Dendritic cell treated with granulocyte-macrophage colony-stimulating factor and Interleukin-4, amounts not matched to agents 40 ng/mL and 50 ng/mL, for 4 days (primary cell): ENCODE data around the gene ALDH1A1.

Experiments used
- H3K27ac Mint-ChIP-seq: one replicate; pipeline ENCODE4 v1.8.0; 2022; ENCODE audit warnings: mild to moderate bottlenecking, mixed read lengths
- H3K27me3 Mint-ChIP-seq: one replicate; pipeline ENCODE4 v1.8.0; 2022; ENCODE audit warnings: mild to moderate bottlenecking, mixed read lengths
- H3K36me3 Mint-ChIP-seq: one replicate; pipeline ENCODE4 v1.8.0; 2022; ENCODE audit warnings: low read depth, mixed read lengths
- H3K4me1 Mint-ChIP-seq: one replicate; pipeline ENCODE4 v1.8.0; 2022; ENCODE audit warnings: low read depth, mixed read lengths
- H3K4me3 Mint-ChIP-seq: one replicate; pipeline ENCODE4 v1.8.0; 2022; ENCODE audit warnings: mild to moderate bottlenecking, moderate library complexity, mixed read lengths
- H3K9me3 Mint-ChIP-seq: one replicate; pipeline ENCODE4 v1.8.0; 2022; ENCODE audit warnings: mixed read lengths
- intact Hi-C: fragments of 100-400 bp; cut with micrococcal nuclease; formaldehyde crosslinking; loops from one replicate; pipeline ENCODE4 v1.15.0; 2022

Gene ALDH1A1

DNA sequence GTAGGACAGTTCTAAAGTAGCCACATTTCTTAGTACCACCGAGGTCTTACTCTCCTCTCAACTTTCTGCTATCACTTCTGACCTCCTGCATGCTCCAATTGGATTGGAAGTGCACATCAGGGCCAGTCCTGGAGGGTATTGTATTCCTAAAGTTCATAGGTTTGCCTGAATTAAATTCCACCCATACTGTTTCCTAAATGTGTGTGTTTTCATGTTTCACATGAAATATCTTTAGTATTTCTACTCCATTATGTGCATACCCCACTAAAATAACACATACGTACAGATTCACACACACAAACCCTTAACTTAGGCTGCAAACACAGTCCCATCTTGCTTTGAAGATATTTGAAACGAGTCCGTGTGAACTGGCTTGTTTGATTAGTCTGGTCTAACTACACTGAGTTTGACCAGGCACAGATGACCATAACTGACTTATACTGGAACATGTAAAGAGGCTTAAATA lies 24.8 kb downstream of the ALDH1A1 start:
- Mint-ChIP-seq H3K27ac (no peak overlapping the region), H3K4me1 (peaks cover 7% of the 10 kb centered on the region), H3K4me3 (no peak overlapping the region), H3K9me3 (no peaks in the 10 kb centered on the region), H3K27me3 (no peaks in the 10 kb centered on the region), H3K36me3 (no peaks in the 10 kb centered on the region)
- intact Hi-C loops = no loop called here

DNA sequence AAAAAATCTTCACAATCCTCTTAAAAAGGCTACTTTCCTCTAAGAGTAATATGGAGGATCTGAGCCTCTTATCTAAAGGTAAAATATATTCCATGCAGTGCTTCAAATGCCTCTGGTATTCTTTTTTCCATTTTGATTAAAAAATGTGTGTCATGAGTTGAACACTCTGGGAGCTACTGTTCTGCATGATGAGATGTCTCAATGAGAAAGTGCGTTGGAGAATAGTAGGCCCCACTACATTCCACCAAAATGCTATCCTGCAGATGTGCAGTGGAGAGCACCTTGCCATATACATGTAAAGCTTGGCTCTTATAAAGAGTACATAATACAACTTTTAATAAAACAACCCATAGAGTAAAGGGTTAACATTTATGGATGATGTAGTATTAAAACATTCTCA lies 26.3 kb downstream of the ALDH1A1 start:
- no peaks in the 10 kb centered on the region for H3K27me3 Mint-ChIP-seq
- no peaks in the 10 kb centered on the region for H3K36me3 Mint-ChIP-seq
- no peak overlapping the region for H3K27ac Mint-ChIP-seq
- intact Hi-C loops = no loop called here
- H3K9me3 Mint-ChIP-seq = no peaks in the 10 kb centered on the region
- H3K4me1 Mint-ChIP-seq = peaks cover 7% of the 10 kb centered on the region
- no peak overlapping the region for H3K4me3 Mint-ChIP-seq

DNA sequence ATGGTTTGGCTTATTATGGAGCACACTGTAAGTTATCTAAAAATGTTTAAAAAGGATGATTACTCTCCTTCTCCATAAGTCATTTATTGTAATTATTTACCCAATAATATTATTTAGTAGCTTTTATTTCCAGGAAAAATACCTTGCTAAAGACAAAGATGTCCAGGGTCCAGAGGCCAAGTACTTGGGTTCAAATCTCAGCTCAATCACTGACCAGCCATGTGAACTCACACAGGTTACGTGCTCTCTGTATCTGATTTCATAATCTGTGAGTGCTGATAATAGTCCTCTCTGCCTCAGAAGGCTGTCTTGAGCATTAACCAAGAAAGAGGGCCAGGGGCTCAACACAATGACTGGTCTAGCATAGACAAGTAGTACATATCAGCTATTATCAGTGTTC lies 27.0 kb downstream of the ALDH1A1 start:
- Mint-ChIP-seq H3K27me3 (no peaks in the 10 kb centered on the region), H3K4me3 (no peak overlapping the region), H3K27ac (no peak overlapping the region), H3K9me3 (no peaks in the 10 kb centered on the region), H3K4me1 (peaks cover 7% of the 10 kb centered on the region), H3K36me3 (no peaks in the 10 kb centered on the region)
- intact Hi-C loops = no loop called here

DNA sequence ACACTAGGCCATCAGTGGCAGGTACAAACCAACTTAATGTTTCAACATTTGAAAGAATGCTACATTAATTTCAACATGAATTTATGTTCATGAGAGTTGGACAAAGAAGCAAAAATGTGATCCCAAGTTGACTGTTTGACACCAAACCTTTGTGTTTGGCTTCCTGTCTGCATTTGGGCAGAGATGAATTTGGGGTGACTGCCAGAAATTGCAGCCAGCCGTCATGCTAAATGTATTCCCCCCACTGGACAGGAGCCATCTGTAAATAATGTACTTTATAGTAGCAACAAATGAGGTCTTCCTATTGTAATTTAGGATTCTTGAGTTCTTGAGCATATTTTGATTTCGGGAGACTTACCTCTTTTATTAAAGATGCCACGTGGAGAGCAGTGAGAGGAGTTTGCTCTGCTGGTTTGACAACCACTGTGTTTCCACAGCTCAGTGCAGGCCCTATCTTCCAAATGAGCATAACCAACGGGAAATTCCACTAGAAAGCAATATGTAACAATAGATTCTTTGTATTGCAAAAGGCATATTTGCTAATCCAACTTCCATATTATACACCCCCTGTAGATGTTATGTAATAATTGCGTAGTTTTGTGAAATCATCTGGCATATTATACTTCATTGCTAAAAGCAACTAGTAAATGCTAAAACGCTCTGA lies 27.6 kb downstream of the ALDH1A1 start:
- Mint-ChIP-seq H3K9me3 (no peaks in the 10 kb centered on the region), H3K4me1 (peaks cover 7% of the 10 kb centered on the region), H3K4me3 (no peak overlapping the region), H3K27ac (no peak overlapping the region), H3K36me3 (no peaks in the 10 kb centered on the region), H3K27me3 (no peaks in the 10 kb centered on the region)
- intact Hi-C loops = no loop called here

DNA sequence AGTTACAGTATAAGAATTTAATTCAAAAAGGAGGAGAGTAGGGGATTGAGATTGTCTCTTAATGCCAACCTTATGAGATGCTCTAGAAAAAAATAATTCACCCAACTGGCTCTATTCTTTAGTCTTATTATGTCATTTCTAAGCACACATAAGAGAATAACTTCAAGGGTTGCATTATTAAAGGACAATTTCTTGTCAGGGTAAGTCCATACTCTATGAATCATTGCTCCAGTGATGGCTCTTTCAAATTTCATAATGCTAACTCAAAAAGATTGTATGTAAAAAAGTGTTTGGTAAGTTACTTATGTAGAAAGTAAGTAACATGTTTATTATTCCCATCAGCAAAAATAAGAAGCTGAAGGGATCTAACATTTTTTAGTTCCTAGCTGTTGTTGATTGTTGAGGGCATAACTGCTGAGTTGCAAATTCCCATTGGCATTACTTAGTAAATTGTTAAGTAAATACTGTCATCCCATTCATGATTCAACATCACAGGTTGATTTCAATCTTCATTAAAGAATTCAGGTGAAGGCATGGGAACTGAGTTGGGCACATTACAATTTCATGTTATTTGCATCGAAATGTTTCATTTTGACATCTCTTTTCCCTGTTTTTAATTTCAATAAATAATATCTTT lies 28.6 kb downstream of the ALDH1A1 start:
- Mint-ChIP-seq H3K4me1 (peaks cover 7% of the 10 kb centered on the region), H3K4me3 (no peak overlapping the region), H3K9me3 (no peaks in the 10 kb centered on the region), H3K27me3 (no peaks in the 10 kb centered on the region), H3K36me3 (no peaks in the 10 kb centered on the region), H3K27ac (no peak overlapping the region)
- intact Hi-C loops = no loop called here

DNA sequence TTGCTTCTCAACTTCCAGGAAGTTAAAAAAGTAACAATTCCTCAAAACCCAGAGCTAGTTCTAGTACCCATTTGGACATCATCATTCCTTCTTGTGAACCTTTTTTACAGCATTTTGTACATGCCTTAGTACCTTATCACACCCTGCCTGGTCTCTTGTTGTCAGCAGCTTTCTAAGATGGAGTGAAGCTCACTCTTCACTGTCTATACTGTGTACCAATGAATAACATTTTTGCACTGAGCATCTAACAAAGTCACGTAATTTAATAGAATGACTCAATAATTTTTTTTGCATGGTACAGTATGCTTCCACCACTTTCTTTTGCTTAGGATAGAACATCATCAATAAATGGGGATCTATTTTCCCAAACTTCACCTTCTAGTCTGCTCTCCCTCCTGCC lies 29.8 kb downstream of the ALDH1A1 start:
- no peaks in the 10 kb centered on the region for H3K36me3 Mint-ChIP-seq
- no peak overlapping the region for H3K4me3 Mint-ChIP-seq
- no peak overlapping the region for H3K27ac Mint-ChIP-seq
- H3K9me3 Mint-ChIP-seq = no peaks in the 10 kb centered on the region
- no peaks in the 10 kb centered on the region for H3K27me3 Mint-ChIP-seq
- intact Hi-C loops = no loop called here
- H3K4me1 Mint-ChIP-seq = peaks cover 7% of the 10 kb centered on the region

DNA sequence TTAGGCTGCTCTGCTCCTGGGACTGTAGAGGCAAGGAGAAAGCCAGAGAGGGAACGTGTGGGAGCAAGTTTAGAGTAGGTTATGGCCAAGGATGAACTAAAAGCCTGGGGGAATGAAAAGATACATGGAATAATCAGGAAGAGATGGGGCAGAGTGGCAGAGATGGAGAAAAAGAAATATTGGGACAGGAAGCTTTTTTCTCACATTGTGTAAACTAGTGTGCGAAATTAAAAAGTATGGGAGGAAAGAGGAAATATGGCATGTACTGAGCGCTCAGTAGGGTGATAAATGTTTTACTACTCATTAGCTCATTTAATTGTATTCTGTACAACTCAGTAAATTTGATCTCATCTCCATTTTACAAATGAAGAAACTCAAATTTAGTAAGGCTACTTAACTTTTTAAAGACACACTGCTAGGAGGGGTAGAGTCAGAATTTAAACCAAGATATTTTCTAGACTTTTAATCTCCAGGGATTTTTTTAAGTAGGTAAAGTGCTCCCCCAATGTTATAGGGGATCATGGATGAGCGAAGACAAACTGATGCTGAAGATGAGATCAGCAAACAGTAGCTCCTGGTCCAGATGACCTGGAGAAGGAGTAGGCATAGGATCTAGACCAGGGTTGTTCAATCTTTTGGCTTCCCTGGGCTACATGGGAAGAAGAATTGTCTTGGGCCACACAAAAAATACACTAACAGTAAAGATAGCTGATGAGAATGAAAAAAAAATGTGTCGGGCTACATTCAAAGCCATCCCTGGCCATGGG lies 30.8 kb downstream of the ALDH1A1 start:
- Mint-ChIP-seq H3K9me3 (no peaks in the 10 kb centered on the region), H3K4me3 (no peak overlapping the region), H3K4me1 (peaks cover 7% of the 10 kb centered on the region), H3K27me3 (no peaks in the 10 kb centered on the region), H3K27ac (no peak overlapping the region), H3K36me3 (no peaks in the 10 kb centered on the region)
- intact Hi-C loops = no loop called here

DNA sequence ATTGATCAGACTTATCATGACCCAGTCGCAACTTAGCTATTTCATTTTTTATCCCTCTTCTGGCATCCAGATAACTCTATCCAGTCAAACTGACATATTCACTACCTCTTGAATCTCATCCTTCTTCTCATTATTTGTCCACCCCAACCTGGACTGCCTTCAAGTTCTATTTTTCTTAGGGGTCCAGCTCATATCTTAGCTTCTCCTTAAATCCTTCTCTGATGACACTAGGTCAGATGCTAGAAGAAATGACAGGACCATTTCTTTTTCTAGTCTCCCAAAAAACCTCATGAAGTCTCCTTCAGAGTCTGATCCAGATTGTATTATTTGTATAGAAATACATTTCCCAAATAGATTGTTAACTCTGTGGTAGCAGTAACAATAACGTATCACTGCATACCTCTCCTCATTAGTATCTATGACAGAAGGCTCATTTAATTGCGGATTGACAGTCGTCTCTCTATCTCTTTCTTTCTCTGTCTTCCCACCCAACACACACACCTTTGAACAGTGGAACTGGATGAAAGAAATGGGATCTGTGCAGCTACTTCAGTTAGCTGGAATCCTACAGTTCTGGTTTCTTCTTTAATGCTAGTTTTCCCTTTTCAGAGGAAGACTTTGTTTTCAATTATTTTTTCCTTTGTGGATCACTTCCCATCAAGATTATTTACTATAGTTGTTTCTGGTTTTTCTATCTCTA lies 33.5 kb downstream of the ALDH1A1 start:
- H3K27me3 Mint-ChIP-seq = no peaks in the 10 kb centered on the region
- peaks cover 10% of the 10 kb centered on the region for H3K36me3 Mint-ChIP-seq
- H3K4me3 Mint-ChIP-seq = no peak overlapping the region
- no peak overlapping the region for H3K27ac Mint-ChIP-seq
- H3K9me3 Mint-ChIP-seq = no peaks in the 10 kb centered on the region
- no peaks in the 10 kb centered on the region for H3K4me1 Mint-ChIP-seq
- intact Hi-C loops = no loop called here

DNA sequence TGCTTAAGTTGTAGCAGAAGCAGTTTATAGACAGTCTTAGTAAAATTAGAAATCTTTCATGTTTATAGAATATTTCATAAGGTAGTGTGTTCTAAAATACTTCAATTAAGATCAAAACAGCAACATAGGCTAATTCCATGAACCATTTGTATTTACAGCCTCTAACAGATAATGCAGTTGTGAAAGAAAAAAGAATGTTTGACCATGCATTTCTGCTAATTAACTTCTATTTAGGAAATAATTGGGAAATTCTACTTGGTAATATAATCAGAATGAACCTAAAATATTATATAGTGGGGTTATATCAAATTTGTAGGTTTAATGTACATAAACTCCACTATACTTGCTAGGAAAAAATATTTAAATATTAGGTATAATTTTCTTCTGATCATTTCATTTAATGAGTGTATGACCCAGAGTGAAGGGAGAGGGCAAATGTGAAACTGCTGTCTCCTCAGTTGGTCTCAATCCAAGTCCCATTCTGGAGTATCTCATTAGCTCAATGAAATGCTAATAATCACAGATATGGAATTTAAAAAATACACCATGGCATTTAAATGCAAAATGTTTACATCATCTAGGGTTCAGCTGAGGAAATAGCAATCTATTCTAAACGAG lies 34.9 kb downstream of the ALDH1A1 start:
- peaks cover 1% of the 10 kb centered on the region for H3K4me1 Mint-ChIP-seq
- peaks cover 10% of the 10 kb centered on the region for H3K36me3 Mint-ChIP-seq
- intact Hi-C loops = no loop called here
- no peak overlapping the region for H3K27ac Mint-ChIP-seq
- H3K27me3 Mint-ChIP-seq = no peaks in the 10 kb centered on the region
- H3K4me3 Mint-ChIP-seq = no peak overlapping the region
- H3K9me3 Mint-ChIP-seq = no peaks in the 10 kb centered on the region

DNA sequence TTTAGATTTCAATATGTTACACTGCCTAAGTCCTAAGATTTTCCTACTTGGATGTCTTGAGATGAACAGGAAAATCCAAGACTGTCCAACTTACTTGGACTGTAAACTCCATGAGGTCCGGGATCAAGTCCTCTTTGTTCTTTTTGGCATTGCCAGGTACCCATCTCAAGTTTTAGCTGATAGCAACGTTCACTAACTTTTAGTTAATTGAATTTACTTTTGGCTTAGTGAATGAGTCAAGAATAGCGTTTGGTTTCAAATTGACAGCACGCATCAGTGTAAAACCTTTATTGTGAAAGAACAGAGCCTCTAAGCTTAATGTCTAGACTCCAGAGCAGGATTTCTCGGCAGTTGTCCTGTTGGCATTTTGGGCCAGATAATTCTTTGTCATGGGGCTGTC lies 37.2 kb downstream of the ALDH1A1 start:
- H3K27me3 Mint-ChIP-seq = no peaks in the 10 kb centered on the region
- peaks cover 10% of the 10 kb centered on the region for H3K36me3 Mint-ChIP-seq
- no peak overlapping the region for H3K27ac Mint-ChIP-seq
- H3K4me1 Mint-ChIP-seq = peaks cover 5% of the 10 kb centered on the region
- H3K4me3 Mint-ChIP-seq = no peak overlapping the region
- intact Hi-C loops = no loop called here
- H3K9me3 Mint-ChIP-seq = no peaks in the 10 kb centered on the region

DNA sequence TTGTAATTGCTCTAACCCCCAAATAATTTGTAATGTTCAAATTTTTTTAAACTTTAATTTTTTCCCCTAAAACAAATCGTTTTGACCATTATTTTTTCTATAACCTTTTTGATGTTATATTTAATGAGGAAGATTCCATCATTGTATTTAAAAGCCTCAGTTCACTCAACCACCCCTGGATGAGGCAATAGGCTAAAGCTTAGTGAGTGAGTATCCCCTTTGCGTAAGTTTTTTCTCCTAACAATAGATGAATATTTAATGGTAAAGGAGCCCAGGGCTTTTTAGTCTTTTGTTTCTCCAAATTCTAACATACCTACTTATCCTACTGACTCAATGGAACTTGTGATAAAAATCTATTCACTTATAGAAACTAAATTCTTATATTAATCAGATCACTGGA lies 38.1 kb downstream of the ALDH1A1 start:
- Mint-ChIP-seq H3K27me3 (no peaks in the 10 kb centered on the region), H3K36me3 (peaks cover 10% of the 10 kb centered on the region), H3K27ac (no peak overlapping the region), H3K4me1 (peaks cover 5% of the 10 kb centered on the region), H3K9me3 (no peaks in the 10 kb centered on the region), H3K4me3 (no peak overlapping the region)
- intact Hi-C loops = no loop called here

DNA sequence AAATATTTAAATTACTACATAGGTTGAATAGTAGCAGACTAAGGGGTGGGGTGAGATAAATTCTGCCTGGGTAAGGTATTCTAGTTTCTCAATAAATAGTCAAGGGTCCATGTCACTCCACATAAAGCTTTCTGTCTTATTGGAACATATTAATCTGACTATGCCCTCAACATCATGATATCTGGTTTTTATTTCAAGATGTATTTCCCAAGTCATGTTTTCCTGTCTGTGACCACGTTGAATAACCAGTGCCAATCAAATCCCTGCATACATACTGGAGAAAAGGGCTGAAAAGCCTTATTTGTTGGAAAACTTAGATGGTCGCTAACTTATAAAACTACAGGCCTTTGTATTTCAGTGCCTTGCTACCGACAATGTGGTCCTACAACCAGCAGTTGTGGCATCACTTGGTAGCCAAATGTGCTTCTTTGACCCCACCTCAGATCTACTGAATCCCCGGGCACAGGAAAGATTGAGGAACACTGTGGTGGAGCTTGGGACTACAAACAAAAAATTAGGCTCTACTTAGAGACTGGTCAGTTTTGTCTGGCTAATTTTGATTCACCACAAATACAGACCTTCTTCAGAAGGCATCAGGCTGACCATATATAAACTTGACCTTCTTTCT lies 39.4 kb downstream of the ALDH1A1 start:
- intact Hi-C loops = no loop called here
- Mint-ChIP-seq H3K4me1 (peaks cover 5% of the 10 kb centered on the region), H3K4me3 (no peak overlapping the region), H3K27me3 (no peaks in the 10 kb centered on the region), H3K9me3 (no peaks in the 10 kb centered on the region), H3K36me3 (peaks cover 10% of the 10 kb centered on the region), H3K27ac (no peak overlapping the region)
